Stomach smooth muscle (tissue), 2 donors: ENCODE data around the gene ZBTB43.
"Not testable (repeated sequence)": the region's sequence is repeated elsewhere in the genome, so short reads cannot be mapped to it uniquely, and the experiment has no call there.

Experiments
- H3K27ac ChIP-seq: one replicate; pipeline ENCODE4 v1.7.0; 2013; ENCODE audit warnings: mild to moderate bottlenecking, low read length, inconsistent platforms
- H3K27me3 ChIP-seq, 2 donors: one replicate each; pipeline ENCODE4 v1.7.0; 2013; ENCODE audit warnings: low read length in 2 of 2; ENCODE audit not compliant: insufficient read depth in 2 of 2, control insufficient read depth in 1 of 2
- H3K36me3 ChIP-seq, 2 donors: one replicate each; pipeline ENCODE4 v1.7.0; 2013; ENCODE audit warnings: low read length in 2 of 2; ENCODE audit not compliant: control insufficient read depth in 2 of 2, insufficient read depth in 2 of 2
- H3K4me1 ChIP-seq: one replicate; pipeline ENCODE4 v1.7.0; 2013; ENCODE audit warnings: low read length; ENCODE audit not compliant: control insufficient read depth, insufficient read depth
- H3K4me3 ChIP-seq, 2 donors: one replicate each; pipeline ENCODE4 v1.7.0; 2013; ENCODE audit warnings: low read length in 2 of 2
- H3K9ac ChIP-seq, 2 donors: one replicate each; pipeline ENCODE4 v1.7.0; 2013; ENCODE audit warnings: low read length in 2 of 2, mild to moderate bottlenecking in 1 of 2
- H3K9me3 ChIP-seq, 2 donors: one replicate each; pipeline ENCODE4 v1.7.0; 2013; ENCODE audit warnings: low read length in 2 of 2; ENCODE audit not compliant: control insufficient read depth in 2 of 2
- donor health status: healthy.
- donor health status: Pancreatic carcinoma.

ZBTB43 gene

DNA sequence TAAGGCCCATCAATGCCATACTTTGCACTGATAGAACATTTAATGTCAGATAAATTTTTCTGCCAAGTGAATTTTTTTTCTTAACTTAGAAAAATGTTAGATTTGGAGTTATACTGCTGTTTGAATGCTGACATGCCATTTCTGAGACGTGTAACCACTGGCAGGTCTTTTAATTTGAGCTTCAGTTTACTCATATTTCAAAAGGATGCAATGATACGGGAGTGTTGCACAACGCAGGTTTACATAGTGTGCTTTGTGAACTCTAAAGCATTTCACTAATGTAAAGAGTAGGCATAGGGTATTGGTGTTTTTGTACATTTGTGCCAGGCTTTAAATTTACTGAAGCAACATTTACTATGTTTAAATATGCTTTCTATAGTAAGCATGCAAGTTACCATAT is 4.2 kb downstream of the ZBTB43 start:
- H3K9me3 ChIP-seq = no peaks in the 10 kb centered on the region
- H3K36me3 ChIP-seq = peaks cover 7 to 11% of the 10 kb centered on the region in 2 donors
- H3K9ac ChIP-seq = no peak overlapping the region
- peaks cover 20% of the 10 kb centered on the region for H3K4me1 ChIP-seq
- H3K27ac ChIP-seq = no peak overlapping the region
- no peak overlapping the region for H3K4me3 ChIP-seq
- no peaks in the 10 kb centered on the region for H3K27me3 ChIP-seq

DNA sequence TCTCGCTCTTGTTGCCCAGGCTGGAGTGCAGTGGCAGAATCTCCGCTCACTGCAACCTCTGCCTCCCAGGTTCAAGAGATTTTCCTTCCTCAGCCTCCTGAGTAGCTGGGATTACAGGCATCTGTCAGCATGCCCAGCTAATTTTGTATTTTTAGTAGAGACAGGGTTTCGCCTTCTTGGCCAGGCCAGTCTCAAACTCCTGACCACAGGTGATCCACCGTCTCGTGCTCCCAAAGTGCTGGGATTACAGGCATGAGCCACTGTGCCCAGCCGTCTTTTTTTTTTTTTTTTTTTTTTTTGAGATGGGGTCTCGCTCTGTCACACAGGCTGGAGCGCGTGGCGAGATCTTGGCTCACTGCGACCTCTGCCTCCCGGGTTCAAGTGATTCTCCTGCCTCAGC is 5.4 kb downstream of the ZBTB43 start:
- H3K36me3 ChIP-seq = peaks cover 9 to 11% of the 10 kb centered on the region in 2 donors
- H3K4me3 ChIP-seq, H3K27me3 ChIP-seq, H3K27ac ChIP-seq, H3K9me3 ChIP-seq, H3K9ac ChIP-seq: not testable (repeated sequence)
- H3K4me1 ChIP-seq = peaks cover 18% of the 10 kb centered on the region

DNA sequence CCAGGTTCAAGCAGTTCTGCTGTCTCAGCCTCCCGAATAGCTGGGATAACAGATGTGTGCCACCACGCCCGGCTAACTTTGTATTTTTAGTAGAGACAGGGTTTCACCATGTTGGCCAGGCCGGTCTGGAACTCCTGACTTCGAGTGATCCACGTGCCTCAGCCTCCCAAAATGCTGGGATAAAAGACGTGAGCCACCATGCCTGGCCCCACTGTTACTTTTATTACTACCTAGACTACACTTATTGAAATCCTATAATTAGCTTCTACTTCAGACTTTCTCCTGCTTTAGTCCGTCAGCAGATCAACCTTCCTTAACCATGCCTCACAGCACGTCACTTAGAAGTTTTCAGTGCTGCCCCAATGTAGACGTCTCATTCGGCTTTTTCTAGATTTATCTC is 8.2 kb downstream of the ZBTB43 start:
- H3K27ac ChIP-seq = no peak overlapping the region
- no peaks in the 10 kb centered on the region for H3K4me1 ChIP-seq
- H3K27me3 ChIP-seq = no peaks in the 10 kb centered on the region
- H3K4me3 ChIP-seq = no peak overlapping the region
- no peak overlapping the region for H3K9ac ChIP-seq
- H3K9me3 ChIP-seq = no peaks in the 10 kb centered on the region
- peaks cover 9 to 11% of the 10 kb centered on the region in 2 donors for H3K36me3 ChIP-seq

DNA sequence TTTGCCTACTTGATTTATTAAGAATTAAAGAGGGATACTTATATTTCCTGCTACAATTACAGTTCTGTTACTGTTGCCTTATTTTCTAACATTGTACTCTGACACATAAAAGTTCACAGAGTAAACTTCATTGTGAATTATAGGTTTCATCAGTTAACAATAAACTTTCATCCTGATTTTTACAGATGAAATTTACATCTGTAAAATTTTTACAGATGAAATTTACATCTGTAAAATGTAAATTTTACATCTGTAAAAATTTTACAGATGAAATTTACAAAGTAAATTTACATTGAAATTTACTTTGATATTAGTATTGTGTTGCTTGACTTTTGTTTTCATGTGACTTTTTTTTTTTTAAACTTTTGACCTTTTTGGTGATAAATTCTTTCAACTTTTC is 9.3 kb downstream of the ZBTB43 start:
- Histone ChIP-seq H3K4me3 (no peak overlapping the region), H3K4me1 (no peaks in the 10 kb centered on the region), H3K27me3 (no peaks in the 10 kb centered on the region), H3K9me3 (peaks cover 5 to 6% of the 10 kb centered on the region in 2 donors), H3K27ac (no peak overlapping the region), H3K36me3 (peaks cover 9 to 13% of the 10 kb centered on the region in 2 donors), H3K9ac (no peak overlapping the region)

DNA sequence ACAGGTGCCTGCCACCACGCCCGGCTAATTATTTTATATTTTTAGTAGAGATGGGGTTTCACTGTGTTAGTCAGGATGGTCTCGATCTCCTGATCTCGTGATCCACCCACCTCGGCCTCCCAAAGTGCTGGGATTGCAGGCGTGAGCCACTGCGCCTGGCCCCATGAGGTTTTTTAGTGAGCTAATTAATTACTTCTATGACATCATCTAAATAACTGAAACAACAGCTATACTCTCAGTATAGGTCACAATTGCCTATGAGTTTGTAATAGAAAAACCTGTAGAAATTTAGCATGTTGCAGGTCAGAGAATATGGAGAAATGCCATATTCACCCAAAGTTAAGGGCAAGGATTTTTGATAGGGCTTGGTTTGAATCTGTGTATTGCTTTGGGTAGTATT is 12.8 kb downstream of the ZBTB43 start:
- not testable (repeated sequence) for H3K4me3 ChIP-seq, H3K9me3 ChIP-seq, H3K27me3 ChIP-seq, H3K4me1 ChIP-seq, H3K9ac ChIP-seq, H3K27ac ChIP-seq
- H3K36me3 ChIP-seq = peaks cover 9 to 13% of the 10 kb centered on the region in 2 donors

DNA sequence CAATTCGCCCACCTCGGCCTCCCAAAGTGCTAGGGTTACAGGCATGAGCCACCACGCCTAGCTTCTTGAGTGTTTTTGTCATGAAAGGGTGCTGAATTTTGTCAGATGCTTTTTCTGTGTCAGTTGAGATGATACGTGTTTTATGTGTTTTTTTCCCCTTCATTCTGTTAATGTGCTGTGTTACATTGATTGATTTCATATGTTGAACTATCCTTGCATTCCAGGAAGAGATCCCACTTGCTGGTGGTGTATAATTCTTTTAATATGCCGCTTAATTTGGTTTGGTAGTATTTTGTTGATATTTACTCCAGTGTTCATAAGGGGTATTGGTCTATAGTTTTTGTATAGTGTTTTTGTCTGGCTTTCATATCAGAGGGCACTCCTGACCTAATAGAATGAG is 13.6 kb downstream of the ZBTB43 start:
- no peak overlapping the region for H3K27ac ChIP-seq
- H3K9ac ChIP-seq = no peak overlapping the region
- H3K36me3 ChIP-seq = peaks cover 5 to 7% of the 10 kb centered on the region in 2 donors
- no peak overlapping the region for H3K4me3 ChIP-seq
- H3K27me3 ChIP-seq = no peaks in the 10 kb centered on the region
- peaks cover 3% of the 10 kb centered on the region for H3K4me1 ChIP-seq
- H3K9me3 ChIP-seq = peaks cover 5 to 6% of the 10 kb centered on the region in 2 donors

DNA sequence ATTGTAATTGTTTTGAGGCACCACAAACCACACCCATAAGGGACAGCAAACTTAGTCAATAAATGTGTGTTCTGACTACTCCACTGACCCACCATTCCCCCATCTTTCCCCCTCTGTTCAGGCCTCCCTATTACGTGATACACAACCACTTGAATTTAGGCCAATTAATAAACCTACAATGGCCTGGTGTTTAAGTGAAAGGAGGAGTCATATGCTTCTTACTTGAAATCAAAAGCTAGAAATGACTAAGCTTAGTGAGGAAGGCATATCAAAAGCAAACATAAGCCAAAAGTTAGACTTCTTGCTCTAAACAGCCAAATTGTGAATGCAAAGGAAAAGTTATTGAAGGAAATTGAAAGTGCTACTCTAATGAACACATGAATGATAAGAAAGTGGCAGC is 14.6 kb downstream of the ZBTB43 start:
- Histone ChIP-seq H3K27me3 (no peaks in the 10 kb centered on the region), H3K9ac (no peak overlapping the region), H3K27ac (no peak overlapping the region), H3K4me3 (no peak overlapping the region), H3K36me3 (peaks cover 7 to 8% of the 10 kb centered on the region in 2 donors), H3K4me1 (peaks cover 3% of the 10 kb centered on the region), H3K9me3 (peaks cover 5 to 6% of the 10 kb centered on the region in 2 donors)

DNA sequence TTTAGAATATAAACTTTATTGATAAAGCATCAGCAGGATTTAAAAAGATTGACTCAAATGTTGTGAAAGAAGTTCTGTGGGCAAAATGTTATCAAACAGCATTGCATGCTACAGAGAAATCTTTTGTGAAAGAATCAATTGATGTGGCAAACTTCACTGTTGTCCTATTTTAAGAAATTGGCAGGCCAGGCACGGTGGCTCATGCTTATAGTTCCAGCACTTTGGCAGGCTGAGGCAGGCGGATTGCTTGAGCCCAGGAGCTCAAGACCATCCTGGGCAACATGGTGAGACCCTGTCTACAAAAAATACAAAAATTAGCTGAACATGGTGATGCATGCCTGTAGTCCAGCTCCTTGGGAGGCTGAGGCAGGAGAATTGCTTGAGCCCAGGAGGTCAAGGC is 17.4 kb downstream of the ZBTB43 start:
- Histone ChIP-seq H3K27me3 (no peaks in the 10 kb centered on the region), H3K27ac (no peak overlapping the region), H3K9me3 (peaks cover 5 to 6% of the 10 kb centered on the region in 2 donors), H3K4me3 (no peak overlapping the region), H3K4me1 (peaks cover 3% of the 10 kb centered on the region), H3K36me3 (peaks cover 6 to 10% of the 10 kb centered on the region in 2 donors), H3K9ac (no peak overlapping the region)

DNA sequence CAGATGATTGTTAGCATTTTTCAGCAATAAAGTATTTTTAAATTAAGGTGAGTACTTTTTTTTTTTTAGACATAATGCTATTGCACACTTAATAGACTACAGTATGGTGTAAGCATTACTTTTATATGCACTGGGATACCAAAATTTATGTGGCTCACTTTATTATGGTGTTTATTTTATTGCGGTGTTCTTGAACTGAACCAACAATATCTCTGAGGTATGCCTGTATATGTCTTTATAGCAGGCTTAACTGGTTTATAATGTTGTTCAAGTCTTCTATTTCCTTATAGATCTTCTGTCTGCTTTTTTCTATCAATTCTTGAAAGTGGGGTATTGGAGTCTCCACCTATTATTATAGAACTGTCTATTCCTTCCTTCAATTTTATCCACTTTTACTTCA is 18.0 kb downstream of the ZBTB43 start:
- Histone ChIP-seq H3K9me3 (peaks cover 5 to 6% of the 10 kb centered on the region in 2 donors), H3K4me3 (no peak overlapping the region), H3K27me3 (no peaks in the 10 kb centered on the region), H3K4me1 (peaks cover 3% of the 10 kb centered on the region), H3K9ac (no peak overlapping the region), H3K36me3 (peaks cover 8 to 12% of the 10 kb centered on the region in 2 donors), H3K27ac (no peak overlapping the region)

DNA sequence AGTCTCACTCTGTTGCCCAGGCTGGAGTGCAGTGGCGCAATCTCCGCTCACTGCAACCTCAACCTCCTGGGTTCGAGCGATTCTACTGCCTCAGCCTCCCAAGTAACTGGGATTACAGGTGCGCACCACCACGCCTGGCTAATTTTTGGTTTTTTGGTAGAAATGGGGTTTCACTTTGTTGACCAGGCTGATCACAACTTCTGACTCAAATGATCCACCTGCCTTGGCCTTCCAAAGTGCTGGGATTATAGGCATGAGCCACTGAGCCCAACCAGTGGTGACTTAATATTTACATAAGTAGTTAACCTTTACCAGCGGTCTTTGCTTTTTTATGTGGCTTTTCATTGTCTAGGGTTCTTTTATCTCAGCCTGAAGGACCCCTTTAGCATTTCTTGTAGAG is 19.2 kb downstream of the ZBTB43 start:
- H3K4me3 ChIP-seq, H3K27ac ChIP-seq, H3K9ac ChIP-seq, H3K27me3 ChIP-seq, H3K36me3 ChIP-seq, H3K4me1 ChIP-seq, H3K9me3 ChIP-seq: not testable (repeated sequence)

GRCh38 chr9:126827227-126827626 is 22.4 kb downstream of the ZBTB43 start:
- Histone ChIP-seq H3K36me3 (peaks cover 4 to 6% of the 10 kb centered on the region in 2 donors), H3K27me3 (no peaks in the 10 kb centered on the region)

More at GRCh38 chr9:126827227-126827626, 22.4 kb downstream of the ZBTB43 start:
- Histone ChIP-seq H3K4me1 (peaks cover 3% of the 10 kb centered on the region), H3K9me3 (no peaks in the 10 kb centered on the region), H3K9ac (no peak overlapping the region), H3K27ac (no peak overlapping the region), H3K4me3 (no peak overlapping the region)
